AG10803 (cell line): Measurements from ENCODE around the gene BBLN.
A peak's percentile ranks its signal among the peaks of the same experiment; 100 is the strongest.
"Not testable (repeated sequence)": the region's sequence is repeated elsewhere in the genome, so short reads cannot be mapped to it uniquely, and the experiment has no call there.

Experiments used
- DNase-seq: peaks from one replicate; pipeline ENCODE4 v3.0.0; 2010; ENCODE audit warnings: low read depth
- H3K4me3 ChIP-seq: 2 replicates; pipeline ENCODE4 v1.5.1; 2011; ENCODE audit warnings: mild to moderate bottlenecking, low read length, control low read depth
- TF ChIP-seq, protein P1 (sequence below): conservative IDR thresholded peaks from 2 replicates; pipeline ENCODE4 v1.5.1; 2011; ENCODE audit warnings: mild to moderate bottlenecking, low read length, control low read depth, inconsistent platforms

BBLN gene, protein sequence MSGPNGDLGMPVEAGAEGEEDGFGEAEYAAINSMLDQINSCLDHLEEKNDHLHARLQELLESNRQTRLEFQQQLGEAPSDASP

DNA sequence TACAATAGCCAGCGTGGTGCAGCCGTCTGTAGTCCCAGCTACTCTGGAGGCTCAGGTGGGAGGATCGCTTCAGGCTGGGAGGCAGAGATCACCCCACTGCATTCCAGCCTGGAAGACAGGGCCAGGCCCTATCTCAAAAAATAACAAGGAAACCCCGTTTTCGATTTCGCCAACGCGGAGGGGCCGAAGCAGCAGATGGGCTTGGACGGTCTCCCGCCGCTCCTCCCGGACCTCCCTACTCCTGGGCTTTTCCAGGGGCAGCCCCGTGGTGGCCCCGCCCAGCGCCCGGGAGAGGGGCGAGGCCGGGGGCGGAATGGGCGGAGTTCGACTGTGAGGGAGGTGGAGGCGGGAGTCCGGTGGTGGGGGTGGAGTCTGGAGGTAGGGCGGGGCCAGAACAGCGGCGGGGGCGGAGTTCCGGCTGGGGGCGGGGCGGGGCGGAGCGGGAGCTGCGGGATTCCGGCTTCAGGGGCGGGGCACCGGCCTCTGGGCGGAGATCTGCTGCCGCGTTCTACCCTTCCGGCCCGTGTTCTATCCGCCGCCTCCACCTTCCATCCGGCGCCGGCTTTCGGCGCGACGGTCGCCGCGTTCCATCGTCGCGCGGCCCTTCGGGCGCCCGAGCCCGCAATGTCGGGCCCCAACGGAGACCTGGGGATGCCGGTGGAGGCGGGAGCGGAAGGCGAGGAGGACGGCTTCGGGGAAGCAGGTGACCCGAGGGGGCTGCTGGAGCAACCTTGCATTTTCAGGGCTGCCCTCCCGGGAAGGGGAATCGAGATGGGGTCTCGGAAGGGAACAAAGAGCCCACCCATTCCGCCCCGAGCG, at the start of gene BBLN:
TSS of gene BBLN (plus strand) at position 482 of the 819 bp plus-strand sequence. CDS start at position 625, 143 bp downstream.
- DNase-seq, result peak; percentile 87
- H3K4me3 ChIP-seq, result peak within 1 kb of the TSS; percentile 81
- TF ChIP-seq, protein P1, sequence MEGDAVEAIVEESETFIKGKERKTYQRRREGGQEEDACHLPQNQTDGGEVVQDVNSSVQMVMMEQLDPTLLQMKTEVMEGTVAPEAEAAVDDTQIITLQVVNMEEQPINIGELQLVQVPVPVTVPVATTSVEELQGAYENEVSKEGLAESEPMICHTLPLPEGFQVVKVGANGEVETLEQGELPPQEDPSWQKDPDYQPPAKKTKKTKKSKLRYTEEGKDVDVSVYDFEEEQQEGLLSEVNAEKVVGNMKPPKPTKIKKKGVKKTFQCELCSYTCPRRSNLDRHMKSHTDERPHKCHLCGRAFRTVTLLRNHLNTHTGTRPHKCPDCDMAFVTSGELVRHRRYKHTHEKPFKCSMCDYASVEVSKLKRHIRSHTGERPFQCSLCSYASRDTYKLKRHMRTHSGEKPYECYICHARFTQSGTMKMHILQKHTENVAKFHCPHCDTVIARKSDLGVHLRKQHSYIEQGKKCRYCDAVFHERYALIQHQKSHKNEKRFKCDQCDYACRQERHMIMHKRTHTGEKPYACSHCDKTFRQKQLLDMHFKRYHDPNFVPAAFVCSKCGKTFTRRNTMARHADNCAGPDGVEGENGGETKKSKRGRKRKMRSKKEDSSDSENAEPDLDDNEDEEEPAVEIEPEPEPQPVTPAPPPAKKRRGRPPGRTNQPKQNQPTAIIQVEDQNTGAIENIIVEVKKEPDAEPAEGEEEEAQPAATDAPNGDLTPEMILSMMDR, result no peak

DNA sequence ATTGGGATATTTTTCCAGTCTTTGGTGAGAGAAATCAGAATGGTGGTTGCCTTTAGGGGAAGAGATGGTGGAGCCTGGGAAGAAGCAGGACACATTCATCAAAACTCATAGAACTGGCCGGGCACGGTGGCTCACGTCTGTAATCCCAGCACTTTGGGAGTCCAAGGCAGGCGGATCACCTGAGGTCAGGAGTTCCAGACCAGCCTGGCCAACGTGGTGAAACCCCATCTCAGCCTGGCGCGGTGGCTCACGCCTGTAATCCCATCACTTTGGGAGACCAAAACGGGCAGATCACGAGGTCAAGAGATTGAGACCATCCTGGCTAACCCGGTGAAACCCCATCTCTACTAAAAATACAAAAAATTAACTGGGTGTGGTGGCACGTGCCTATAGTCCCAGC, 48.3 kb upstream of the BBLN start:
- not testable (repeated sequence) for DNase-seq, H3K4me3 ChIP-seq

DNA sequence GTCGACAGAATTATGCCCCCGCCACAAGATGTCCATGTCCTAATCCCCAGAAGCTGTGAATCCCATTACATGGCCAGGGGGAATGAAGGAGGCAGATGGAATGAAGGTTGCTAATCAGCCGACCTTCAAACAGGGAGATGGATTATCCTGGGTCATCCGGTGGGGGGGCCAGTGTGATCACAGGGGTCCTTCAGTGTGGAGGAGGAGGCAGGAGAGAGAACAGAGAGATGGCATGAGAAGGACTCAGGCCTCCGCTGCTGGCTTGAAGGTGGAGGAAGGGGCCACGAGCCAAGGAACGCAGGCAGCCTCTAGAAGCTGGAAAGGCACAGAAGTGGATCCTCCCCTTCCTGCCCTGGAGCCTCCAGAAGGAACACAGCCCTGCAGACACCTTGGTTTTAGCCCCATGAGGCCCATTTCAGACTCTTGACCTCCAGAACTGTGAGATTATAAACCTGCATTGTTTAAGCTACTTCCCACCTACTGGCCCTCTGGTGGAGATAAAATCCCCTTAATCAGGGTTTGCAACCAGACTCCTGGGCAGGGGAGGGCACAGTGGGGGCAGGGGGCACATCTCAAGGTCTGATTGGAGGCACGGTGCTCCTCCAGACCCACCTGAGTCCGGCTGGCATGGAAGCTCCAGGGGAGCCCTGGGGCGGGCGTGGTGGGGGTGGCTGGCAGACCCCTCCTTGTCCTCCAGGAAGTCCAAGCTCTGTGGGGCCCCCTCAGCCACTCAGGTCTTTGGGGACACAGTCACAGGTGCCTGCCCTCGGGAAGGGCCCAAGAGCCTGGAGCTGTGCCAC, 46.3 kb upstream of the BBLN start:
- no peak for DNase-seq

DNA sequence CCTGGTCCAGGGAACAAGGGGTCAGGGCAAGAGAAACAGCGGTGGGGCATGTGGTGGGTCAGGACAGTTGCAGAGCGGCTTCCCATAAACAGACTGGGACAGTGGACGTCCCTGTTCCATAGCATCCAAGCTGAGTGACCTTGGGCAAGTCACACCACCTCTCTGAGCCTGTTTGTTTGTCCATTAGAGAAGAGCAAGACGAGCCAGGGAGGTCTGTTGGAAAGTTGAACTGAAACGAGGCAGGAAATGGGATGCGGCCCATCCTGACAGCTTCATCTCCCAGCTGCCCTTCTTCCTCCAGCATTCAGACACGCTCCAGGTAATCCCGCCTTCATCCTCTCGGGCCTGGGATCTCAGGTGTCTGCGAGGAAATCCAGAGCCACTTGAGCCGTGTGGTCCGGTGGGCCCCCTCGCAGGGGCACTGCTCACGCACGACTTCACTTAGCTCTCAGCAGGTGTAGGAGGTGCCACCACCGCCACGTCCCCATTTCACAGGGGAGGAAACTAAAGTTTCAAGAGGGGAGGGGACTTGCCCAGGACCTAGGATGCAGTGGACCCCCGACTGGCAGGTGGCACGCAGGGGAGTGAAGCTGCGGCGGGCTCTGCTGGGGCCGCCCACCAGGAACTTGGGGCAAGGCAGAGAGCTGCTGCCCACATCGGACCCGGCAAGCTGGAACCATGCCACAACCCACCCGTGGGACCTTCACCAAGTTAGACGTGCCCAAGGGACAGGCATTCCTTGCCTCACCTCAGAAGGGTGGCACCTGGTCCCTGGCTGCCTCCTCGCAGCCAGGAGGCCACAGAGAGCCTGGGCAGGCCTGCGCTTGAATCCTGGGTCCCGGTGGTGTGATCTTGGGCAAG, 45.5 kb upstream of the BBLN start:
- TF ChIP-seq, protein P1, result no peak
- DNase-seq, result no peak
- no peak overlapping the region for H3K4me3 ChIP-seq

More for the DNA sequence above, 46.3 kb upstream of the BBLN start:
- TF ChIP-seq, protein P1, result no peak
- H3K4me3 ChIP-seq, result no peak overlapping the region

DNA sequence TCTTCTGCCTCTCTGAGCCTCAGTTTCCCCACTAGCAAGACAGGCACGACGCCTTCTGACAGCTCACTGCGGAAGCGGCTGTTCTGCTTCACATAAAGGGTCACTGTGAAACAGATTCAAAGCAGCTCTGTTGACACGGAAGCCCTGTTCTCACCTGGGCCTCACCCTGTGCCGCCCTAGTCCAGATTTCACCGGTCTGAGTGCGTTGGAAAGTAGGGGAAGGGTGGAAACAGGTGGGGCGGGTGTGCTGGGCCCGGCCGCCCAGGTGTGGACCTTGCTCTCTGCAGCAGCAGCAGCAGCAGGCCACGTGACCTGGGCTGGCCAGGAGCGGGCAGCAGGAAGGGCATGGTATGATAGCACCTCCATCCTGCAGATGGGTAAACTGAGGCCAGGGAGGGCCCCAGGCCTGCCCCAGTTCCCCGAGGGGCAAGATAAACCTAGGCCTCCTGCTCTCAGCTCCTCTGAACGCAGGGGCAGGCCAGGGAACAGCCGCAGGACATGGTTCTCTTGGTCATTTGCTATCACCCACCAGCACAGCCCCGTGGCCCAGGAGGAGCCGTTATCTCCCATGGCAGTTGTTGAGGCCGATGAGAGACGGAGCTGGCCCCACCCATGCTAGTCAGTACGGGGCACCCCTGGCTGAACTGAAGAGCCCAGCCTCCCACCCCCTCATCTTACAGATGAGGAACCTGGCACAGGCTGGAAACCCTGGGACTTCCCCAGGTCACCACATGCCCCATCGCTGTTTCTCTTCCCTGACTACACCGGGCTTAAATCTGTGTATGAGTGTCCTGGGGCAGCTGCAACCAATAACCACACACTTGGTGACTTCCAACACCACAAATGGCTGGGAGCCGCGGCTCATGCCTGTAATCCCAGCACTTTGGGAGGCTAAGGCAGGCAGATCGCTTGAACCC, 44.6 kb upstream of the BBLN start:
- H3K4me3 ChIP-seq, result no peak overlapping the region
- TF ChIP-seq, protein P1, result no peak
- DNase-seq, result no peak

DNA sequence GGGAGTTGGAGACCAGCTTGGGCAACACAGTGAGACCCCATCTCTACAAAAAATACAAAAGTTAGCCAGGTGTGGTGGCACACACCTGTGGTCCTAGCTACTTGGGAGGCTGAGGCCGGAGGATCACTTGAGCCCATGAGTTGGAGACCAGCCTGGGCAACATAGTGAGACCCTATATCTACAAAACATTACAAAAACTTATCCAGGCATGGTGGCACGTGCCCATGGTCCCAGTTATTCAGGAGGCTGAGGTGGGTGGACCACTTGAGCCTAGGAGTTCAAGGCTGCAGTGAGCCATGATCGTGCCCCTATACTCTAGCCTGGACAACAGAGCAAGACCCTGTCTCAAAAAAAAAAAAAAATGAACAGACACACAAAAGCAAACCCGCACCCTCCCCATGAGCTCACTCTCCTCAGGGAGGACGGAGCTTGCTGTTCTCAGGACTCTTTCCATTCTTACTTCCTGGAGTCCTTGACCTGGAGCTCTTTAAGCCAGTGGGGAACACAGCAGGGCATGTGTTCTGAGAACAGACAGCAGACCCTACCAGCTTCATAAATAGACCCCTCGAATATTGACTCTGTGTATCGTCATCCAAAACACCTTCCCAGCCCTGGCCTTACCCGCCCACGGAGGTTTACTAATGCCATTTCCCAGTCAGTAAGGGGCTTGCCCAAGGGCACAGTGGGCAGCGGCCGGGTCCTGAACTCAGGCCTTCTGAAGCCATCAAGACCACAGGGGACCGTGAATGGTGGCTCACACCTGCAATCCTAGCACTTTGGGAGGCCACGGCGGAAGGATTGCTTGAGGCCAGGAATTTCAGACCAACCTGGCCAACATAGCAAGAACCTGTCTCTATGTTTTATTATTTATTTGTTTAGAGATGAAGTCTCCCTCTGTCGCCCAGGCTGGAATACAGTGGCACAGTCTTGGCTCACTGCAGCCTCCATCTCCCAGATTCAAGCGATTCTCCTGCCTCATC, 43.7 kb upstream of the BBLN start:
- no peak overlapping the region for H3K4me3 ChIP-seq
- TF ChIP-seq, protein P1, result no peak
- DNase-seq, result no peak
